T-helper 1 cell (primary cell): ENCODE results near the gene FAM217A.

Experiments
- DNase-seq, 5 donors: peaks; one replicate each; pipeline ENCODE4 v3.0.0-alpha.2; 2012 to 2020

Gene FAM217A

DNA sequence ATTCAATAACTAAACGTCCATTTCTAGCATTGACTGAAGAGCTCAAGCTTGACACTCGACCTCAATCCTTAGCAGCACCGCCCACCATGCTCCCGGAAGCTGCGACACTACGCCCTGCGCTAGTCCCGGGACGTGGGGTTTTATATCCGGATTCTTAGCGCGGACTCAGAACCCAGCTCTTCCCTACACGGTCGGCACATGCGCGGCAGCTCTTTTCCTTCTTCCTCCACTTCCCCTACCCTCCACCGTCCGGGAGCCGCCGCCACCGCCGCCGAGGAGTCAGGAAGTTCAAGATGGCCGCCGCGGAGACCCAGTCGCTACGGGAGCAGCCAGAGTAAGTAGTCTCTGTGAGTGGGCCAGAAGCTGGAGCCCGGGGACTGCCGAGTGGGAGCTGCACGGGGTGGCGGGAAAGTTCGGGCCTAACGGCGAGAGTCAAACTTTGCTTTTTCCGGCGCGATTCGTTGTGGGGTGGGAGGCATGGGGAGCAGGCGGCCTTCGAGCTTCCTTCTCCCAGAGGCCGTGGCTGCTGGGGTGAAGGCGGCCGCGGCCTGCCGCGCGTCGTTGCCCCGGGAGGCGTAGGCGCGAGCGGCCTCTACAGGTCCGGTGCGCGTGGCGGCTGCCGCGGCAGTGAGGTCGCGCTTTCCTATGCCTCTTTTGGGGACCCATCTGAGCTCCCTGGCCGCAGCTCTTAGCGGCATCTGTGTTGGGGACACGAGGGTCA is 57.6 kb downstream of the FAM217A start:
- peak; percentile 72 to 92 (median 79) for DNase-seq

DNA sequence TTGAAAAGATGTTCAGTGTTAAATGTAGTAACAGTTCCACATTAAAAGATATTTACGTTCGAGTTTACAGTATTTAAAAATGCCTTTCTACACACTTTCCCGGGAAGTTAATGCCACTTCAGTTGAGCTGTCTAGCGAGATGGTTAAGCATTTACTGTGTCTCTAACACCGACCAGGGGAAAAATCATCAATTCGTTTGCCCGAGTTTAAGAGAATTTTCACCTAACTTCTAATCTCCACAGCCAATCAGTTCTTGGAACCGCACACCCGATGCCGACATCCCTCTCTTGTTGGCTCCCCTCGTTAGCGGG is 58.2 kb downstream of the FAM217A start:
- DNase-seq, result no peak

DNA sequence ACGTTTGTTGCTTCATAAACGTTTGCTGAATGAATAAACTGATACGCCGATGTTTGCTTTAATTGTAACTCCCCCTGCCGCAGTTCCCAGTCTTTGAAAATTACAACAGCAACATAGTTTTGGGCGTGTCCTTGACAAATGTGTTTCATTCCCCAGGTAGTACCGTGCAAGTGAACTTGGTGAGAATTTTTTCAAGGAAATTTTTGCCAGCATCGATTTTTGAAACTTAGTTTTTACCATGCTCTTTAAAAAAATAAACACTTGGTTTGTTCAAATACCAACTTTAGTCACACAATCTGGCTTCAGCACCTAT is 60.1 kb downstream of the FAM217A start:
- DNase-seq, result no peak
